CD14-positive monocyte (primary cell): ENCODE data around the gene JPH2. TPM values are rescaled to one million over a fixed set of nuclear protein-coding genes. Genes with fewer than 3 reads are reported as not detected.

Source experiments
- DNase-seq, 3 donors: peaks; one replicate each; pipeline ENCODE4 v3.0.0-alpha.2; 2011 to 2022
- H2AFZ ChIP-seq: 2 replicates; pipeline ENCODE4 v1.6.0; 2012; ENCODE audit warnings: mild to moderate bottlenecking, low read depth, low read length, inconsistent platforms; ENCODE audit not compliant: insufficient read depth, poor library complexity, severe bottlenecking
- H3K27ac ChIP-seq, 2 donors: 1 replicate in 1 of 2; 2 replicates in 1 of 2; pipeline ENCODE4 v1.5.1; 2012 to 2013; ENCODE audit warnings: low read length in 2 of 2, control low read depth in 1 of 2, inconsistent platforms in 1 of 2, low read depth in 1 of 2, mild to moderate bottlenecking in 1 of 2
- H3K27me3 ChIP-seq, 2 donors: one replicate each; pipeline versions ENCODE4 v1.6.0 to v1.6.1; 2011 to 2013; ENCODE audit warnings: low read length in 2 of 2; ENCODE audit not compliant: control insufficient read depth in 2 of 2, insufficient read depth in 2 of 2
- H3K36me3 ChIP-seq, 2 donors: replicated peaks in 1 of 2; 1 replicate in 1 of 2; 2 replicates in 1 of 2; pipeline versions ENCODE4 v1.5.1 to v1.6.1; 2012 to 2013; ENCODE audit warnings: low read length in 2 of 2, control low read depth in 1 of 2, inconsistent platforms in 1 of 2, mild to moderate bottlenecking in 1 of 2; ENCODE audit not compliant: insufficient read depth in 2 of 2, control insufficient read depth in 1 of 2
- H3K4me1 ChIP-seq, 2 donors: 1 replicate in 1 of 2; 2 replicates in 1 of 2; pipeline versions ENCODE4 v1.5.1 to v1.6.1; 2012 to 2013; ENCODE audit warnings: low read length in 2 of 2, control low read depth in 1 of 2, inconsistent platforms in 1 of 2, mild to moderate bottlenecking in 1 of 2, moderate library complexity in 1 of 2; ENCODE audit not compliant: insufficient read depth in 2 of 2, control insufficient read depth in 1 of 2
- H3K4me2 ChIP-seq: replicated peaks from 2 replicates; pipeline ENCODE3; 2012; ENCODE audit warnings: low read length, moderate library complexity, mild to moderate bottlenecking; ENCODE audit not compliant: poor library complexity, severe bottlenecking; ENCODE audit errors: extremely low read depth
- H3K4me3 ChIP-seq, 3 experiments: fragments of 200-600 bp in 1 of 3; sonication (generic) in 1 of 3; replicated peaks in 1 of 3; 1 replicate in 2 of 3; 2 replicates in 1 of 3; pipeline ENCODE4 v1.5.1; 2011 to 2013; ENCODE audit warnings: low read length in 3 of 3, mild to moderate bottlenecking in 3 of 3, control low read depth in 2 of 3, low read depth in 2 of 3, inconsistent platforms in 1 of 3, moderate library complexity in 1 of 3
- H3K79me2 ChIP-seq: 2 replicates; pipeline ENCODE4 v1.6.0; 2012; ENCODE audit warnings: mild to moderate bottlenecking, control low read depth, inconsistent platforms, low read length, moderate library complexity; ENCODE audit not compliant: insufficient read depth
- H3K9ac ChIP-seq: 2 replicates; pipeline ENCODE4 v1.6.0; 2017; ENCODE audit warnings: low read length, mild to moderate bottlenecking; ENCODE audit not compliant: insufficient read depth, poor library complexity, severe bottlenecking
- H3K9me3 ChIP-seq, 2 donors: replicated peaks in 1 of 2; 1 replicate in 1 of 2; 2 replicates in 1 of 2; pipeline versions ENCODE4 v1.5.1 to v1.6.1; 2012 to 2013; ENCODE audit warnings: low read length in 2 of 2, control low read depth in 1 of 2; ENCODE audit not compliant: control insufficient read depth in 1 of 2, insufficient read depth in 1 of 2
- H4K20me1 ChIP-seq: 2 replicates; pipeline ENCODE4 v1.6.0; 2012; ENCODE audit warnings: mild to moderate bottlenecking, low read length, control low read depth, moderate library complexity; ENCODE audit not compliant: insufficient read depth
- H3K27ac Mint-ChIP-seq, 7 donors: one replicate each; pipeline ENCODE4 v1.8.0; 2020; ENCODE audit warnings: mild to moderate bottlenecking in 7 of 7, mixed read lengths in 7 of 7, moderate library complexity in 6 of 7, inconsistent platforms in 2 of 7
- H3K27me3 Mint-ChIP-seq, 3 donors: one replicate each; pipeline ENCODE4 v1.8.0; 2021 to 2022; ENCODE audit warnings: low read depth in 3 of 3, mild to moderate bottlenecking in 3 of 3, mixed read lengths in 3 of 3, moderate library complexity in 3 of 3, inconsistent platforms in 1 of 3
- H3K36me3 Mint-ChIP-seq, 2 donors: one replicate each; pipeline ENCODE4 v1.8.0; 2020; ENCODE audit warnings: mixed read lengths in 2 of 2, inconsistent platforms in 1 of 2, mild to moderate bottlenecking in 1 of 2
- H3K4me1 Mint-ChIP-seq: one replicate; pipeline ENCODE4 v1.8.0; 2020; ENCODE audit warnings: mild to moderate bottlenecking, mixed read lengths
- H3K4me3 Mint-ChIP-seq, 2 donors: one replicate each; pipeline ENCODE4 v1.8.0; 2020; ENCODE audit warnings: mild to moderate bottlenecking in 2 of 2, mixed read lengths in 2 of 2, moderate library complexity in 1 of 2
- H3K9me3 Mint-ChIP-seq, 7 donors: one replicate each; pipeline ENCODE4 v1.8.0; 2020 to 2022; ENCODE audit warnings: mixed read lengths in 7 of 7, mild to moderate bottlenecking in 6 of 7, moderate library complexity in 6 of 7, inconsistent platforms in 2 of 7
- CTCF ChIP-seq: fragments of 200-600 bp; IDR thresholded peaks from one replicate; pipeline ENCODE4 v1.8.0; 2022; ENCODE audit warnings: antibody characterized with exemption, mild to moderate bottlenecking
- WGBS: methylation state at CpG from one replicate; pipeline ENCODE4 v1.1.5; 2013; ENCODE audit warnings: missing lambda C conversion rate; ENCODE audit not compliant: insufficient coverage; 5-methylcytosine and 5-hydroxymethylcytosine counted together
- intact Hi-C, 2 donors: fragments of 100-400 bp; cut with micrococcal nuclease; formaldehyde crosslinking; loops; one replicate each; pipeline versions ENCODE4 v1.15.0 to v1.15.1; 2023
- polyA plus RNA-seq, 3 donors: library from polyadenylated mRNA; depleted of rRNA in 1 of 3; unstranded in 2 of 3; stranded (reverse) in 1 of 3; fragments of 300-500 nt in 2 of 3; fragments of >200 nt in 1 of 3; fragmentation: Illumina TruSeq in 2 of 3; gene quantifications; 1 replicate in 2 of 3; 2 replicates in 1 of 3; pipeline ENCODE4 v1.2.3, GENCODE V29; 2012 to 2021

The JPH2 gene
- polyA plus RNA-seq, 3 donors: not detected

GRCh38 chr20:44075950-44076232 is 111.1 kb downstream of the JPH2 start:
- WGBS: 94% methylated on average over 4 of the region's 5 CpGs
- Histone ChIP-seq H3K27me3 (no peaks in the 10 kb centered on the region), H3K4me2 (peak overlapping the region; percentile 48), H3K27ac (peak overlapping the region; percentile 5 to 78), H4K20me1 (no peaks in the 10 kb centered on the region), H3K4me1 (peaks cover 49 to 57% of the 10 kb centered on the region in 2 donors), H2AFZ (no peak overlapping the region), H3K9ac (no peak overlapping the region), H3K79me2 (no peaks in the 10 kb centered on the region), H3K36me3 (no peaks in the 10 kb centered on the region), H3K4me3 (peak overlapping the region in 1 of 3 experiments; percentile 23), H3K9me3 (no peaks in the 10 kb centered on the region)
- intact Hi-C loops: loop anchor here in 1 of 2 donors (10.0 kb wide), 1 partner anchor 141 kb away; no protein-coding TSS in a partner anchor
- H3K4me3 Mint-ChIP-seq: no peak overlapping the region
- H3K27me3 Mint-ChIP-seq: peaks cover 2 to 13% (median 4%) of the 10 kb centered on the region in 3 donors
- peak overlapping the region in 2 of 7 donors; percentile 50 to 94 for H3K27ac Mint-ChIP-seq
- DNase-seq: no peak
- H3K4me1 Mint-ChIP-seq: peaks cover 50% of the 10 kb centered on the region
- no peak for TF ChIP-seq CTCF
- H3K36me3 Mint-ChIP-seq: no peaks in the 10 kb centered on the region
- peaks cover 0 to 3% (median 0%) of the 10 kb centered on the region in 7 donors for H3K9me3 Mint-ChIP-seq

- WGBS: 77% methylated on average over 23 of the region's 23 CpGs
Measured at GRCh38 chr20:44075191-44075949, 111.6 kb downstream of the JPH2 start.

More at GRCh38 chr20:44075191-44075949, 111.6 kb downstream of the JPH2 start:
- DNase-seq: peak; percentile 43 to 69 (median 45)
- no peaks in the 10 kb centered on the region for H3K9me3 ChIP-seq
- peaks cover 54 to 62% of the 10 kb centered on the region in 2 donors for H3K4me1 ChIP-seq
- Mint-ChIP-seq H3K27ac (peak overlapping the region in 6 of 7 donors; percentile 71 to 94 (median 86)), H3K27me3 (peaks cover 2 to 14% (median 4%) of the 10 kb centered on the region in 3 donors), H3K4me1 (peaks cover 51% of the 10 kb centered on the region), H3K36me3 (no peaks in the 10 kb centered on the region), H3K9me3 (peaks cover 0 to 3% (median 0%) of the 10 kb centered on the region in 7 donors), H3K4me3 (peak overlapping the region; percentile 16 to 66)
- peak overlapping the region in 1 of 3 experiments; percentile 23 for H3K4me3 ChIP-seq
- H4K20me1 ChIP-seq: no peaks in the 10 kb centered on the region
- H3K27ac ChIP-seq: peak overlapping the region; percentile 38 to 78
- intact Hi-C loops: loop anchor here in 1 of 2 donors (10.0 kb wide), 1 partner anchor 141 kb away; no protein-coding TSS in a partner anchor
- H3K9ac ChIP-seq: peak overlapping the region; percentile 10
- no peaks in the 10 kb centered on the region for H3K36me3 ChIP-seq
- H3K4me2 ChIP-seq: peak overlapping the region; percentile 48
- H3K27me3 ChIP-seq: no peaks in the 10 kb centered on the region
- TF ChIP-seq CTCF: no peak
- peak overlapping the region; percentile 27 for H2AFZ ChIP-seq
- no peaks in the 10 kb centered on the region for H3K79me2 ChIP-seq
